Body of pancreas (tissue), 4 donors: ENCODE data around the gene EEF1G. TPM values are rescaled to one million over a fixed set of nuclear protein-coding genes. Genes with fewer than 3 reads are reported as not detected.
"Not testable (repeated sequence)": the region's sequence is repeated elsewhere in the genome, so short reads cannot be mapped to it uniquely, and the experiment has no call there.

ENCODE experiments used
- ATAC-seq: fragments of 150-250 bp; one replicate; pipeline ENCODE4 v1.9.1; 2016
- DNase-seq, 4 donors: peaks; one replicate each; pipeline ENCODE4 v3.0.0-alpha.2; 2019
- H3K27ac ChIP-seq, 4 donors: fragments of 200-600 bp; sonication (generic); 1 replicate in 3 of 4; 2 replicates in 1 of 4; pipeline versions ENCODE4 v1.5.1 to v1.6.1; 2016 to 2019; ENCODE audit warnings: mild to moderate bottlenecking in 1 of 4, mixed read lengths in 1 of 4, moderate library complexity in 1 of 4
- H3K27me3 ChIP-seq, 2 donors: fragments of 200-600 bp; sonication (generic); one replicate each; pipeline ENCODE4 v1.6.0; 2016; ENCODE audit warnings: mild to moderate bottlenecking in 1 of 2
- H3K36me3 ChIP-seq, 2 donors: fragments of 200-600 bp; sonication (generic); replicated peaks in 1 of 2; 2 replicates each; pipeline ENCODE4 v1.5.1; 2016; ENCODE audit warnings: low read depth in 2 of 2; ENCODE audit not compliant: insufficient read depth in 1 of 2
- H3K4me1 ChIP-seq: fragments of 200-600 bp; sonication (generic); one replicate; pipeline ENCODE4 v1.6.0; 2016
- H3K4me3 ChIP-seq, 2 donors: fragments of 200-600 bp; sonication (generic); 1 replicate in 1 of 2; 2 replicates in 1 of 2; pipeline ENCODE4 v1.5.1; 2016 to 2019
- H3K9me3 ChIP-seq, 3 donors: fragments of 200-600 bp; sonication (generic); 1 replicate in 2 of 3; 2 replicates in 1 of 3; pipeline ENCODE4 v1.5.1; 2016
- POLR2A ChIP-seq, 3 donors: fragments of 450-650 bp; IDR thresholded peaks; one replicate each; pipeline ENCODE4 v1.6.1; 2016; ENCODE audit warnings: antibody characterized with exemption in 3 of 3, mild to moderate bottlenecking in 2 of 3
- WGBS, 2 donors: methylation state at CpG; one replicate each; pipeline ENCODE4 v1.1.5; 2017; 5-methylcytosine and 5-hydroxymethylcytosine counted together
- intact Hi-C: fragments of 100-400 bp; cut with DNase I; formaldehyde crosslinking; loops from one replicate; pipeline ENCODE4 v1.15.1; 2023
- total RNA-seq, 2 donors: library from RNA; depleted of rRNA; stranded (reverse); fragments of >200 nt; gene quantifications; one replicate each; pipeline ENCODE4 v1.1.0, GENCODE V29; 2016
- TF ChIP-seq, protein P1 (sequence below), 7 experiments: fragments of 450-650 bp in 4 of 7; fragments of 200-600 bp in 3 of 7; sonication (generic) in 3 of 7; IDR thresholded peaks; one replicate each; pipeline ENCODE4 v1.5.1; 2016 to 2019; ENCODE audit warnings: antibody characterized with exemption in 7 of 7

EEF1G gene
- total RNA-seq, 2 donors from 2014 or later: 893 to 1,161 TPM

DNA sequence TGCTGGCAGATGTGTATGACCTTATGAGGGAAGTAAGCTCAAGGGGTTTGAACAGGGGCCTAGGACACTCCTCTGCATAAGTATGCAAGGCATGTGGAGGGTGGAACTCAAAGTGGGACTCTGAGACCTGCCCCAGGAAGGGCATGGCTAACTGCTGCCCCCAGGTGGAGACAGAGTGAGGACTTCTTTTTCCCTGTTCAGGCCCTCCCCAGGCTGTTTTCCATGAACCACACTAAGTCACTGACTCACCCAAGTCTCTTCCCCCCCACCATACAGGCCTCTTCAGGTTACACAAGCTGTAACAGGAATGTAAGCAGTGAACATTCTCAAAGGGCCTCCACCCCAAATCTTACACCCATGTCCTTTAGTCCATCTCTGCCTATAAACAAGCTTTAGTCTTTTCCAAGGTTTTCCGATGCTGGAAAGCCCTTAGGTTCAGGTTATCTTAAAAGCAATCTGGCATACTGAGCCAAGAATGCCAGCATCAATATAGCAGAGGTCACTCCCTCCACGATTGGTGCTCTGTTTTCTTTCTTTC is 13.1 kb downstream of the EEF1G start:
- 32% methylated on average over 2 of the region's 2 CpGs for WGBS, 2 donors
- peak overlapping the region; percentile 14 to 76 (median 50) for H3K27ac ChIP-seq
- no peak overlapping the region for H3K4me3 ChIP-seq
- DNase-seq (peak; percentile 80 to 88 (median 84)), ATAC-seq (peak; percentile 79)
- intact Hi-C loops: no loop called here
- H3K36me3 ChIP-seq: peaks cover 0 to 17% of the 10 kb centered on the region in 2 donors
- H3K9me3 ChIP-seq: no peaks in the 10 kb centered on the region
- peak in 1 of 3 donors; percentile 8 for TF ChIP-seq POLR2A (IDR thresholded peaks at IDR 0.05)
- TF ChIP-seq, protein P1, sequence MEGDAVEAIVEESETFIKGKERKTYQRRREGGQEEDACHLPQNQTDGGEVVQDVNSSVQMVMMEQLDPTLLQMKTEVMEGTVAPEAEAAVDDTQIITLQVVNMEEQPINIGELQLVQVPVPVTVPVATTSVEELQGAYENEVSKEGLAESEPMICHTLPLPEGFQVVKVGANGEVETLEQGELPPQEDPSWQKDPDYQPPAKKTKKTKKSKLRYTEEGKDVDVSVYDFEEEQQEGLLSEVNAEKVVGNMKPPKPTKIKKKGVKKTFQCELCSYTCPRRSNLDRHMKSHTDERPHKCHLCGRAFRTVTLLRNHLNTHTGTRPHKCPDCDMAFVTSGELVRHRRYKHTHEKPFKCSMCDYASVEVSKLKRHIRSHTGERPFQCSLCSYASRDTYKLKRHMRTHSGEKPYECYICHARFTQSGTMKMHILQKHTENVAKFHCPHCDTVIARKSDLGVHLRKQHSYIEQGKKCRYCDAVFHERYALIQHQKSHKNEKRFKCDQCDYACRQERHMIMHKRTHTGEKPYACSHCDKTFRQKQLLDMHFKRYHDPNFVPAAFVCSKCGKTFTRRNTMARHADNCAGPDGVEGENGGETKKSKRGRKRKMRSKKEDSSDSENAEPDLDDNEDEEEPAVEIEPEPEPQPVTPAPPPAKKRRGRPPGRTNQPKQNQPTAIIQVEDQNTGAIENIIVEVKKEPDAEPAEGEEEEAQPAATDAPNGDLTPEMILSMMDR (IDR thresholded peaks at IDR 0.05): peak; percentile 48 to 89 (median 69)
- peaks cover 32% of the 10 kb centered on the region for H3K4me1 ChIP-seq
- no peaks in the 10 kb centered on the region for H3K27me3 ChIP-seq

- intact Hi-C loops, H3K9me3 ChIP-seq, H3K4me3 ChIP-seq, ATAC-seq, H3K27me3 ChIP-seq, DNase-seq: not testable (repeated sequence)
- Histone ChIP-seq H3K4me1 (peaks cover 40% of the 10 kb centered on the region), H3K27ac (peak overlapping the region in 3 of 4 donors; percentile 14 to 76 (median 57)), H3K36me3 (peaks cover 0 to 17% of the 10 kb centered on the region in 2 donors)
- 82 to 88% methylated on average over 5 of the region's 5 CpGs for WGBS, 2 donors
These were observed 14.1 kb downstream of the EEF1G start for GRCh38 chr11:62559626-62560025.

DNA sequence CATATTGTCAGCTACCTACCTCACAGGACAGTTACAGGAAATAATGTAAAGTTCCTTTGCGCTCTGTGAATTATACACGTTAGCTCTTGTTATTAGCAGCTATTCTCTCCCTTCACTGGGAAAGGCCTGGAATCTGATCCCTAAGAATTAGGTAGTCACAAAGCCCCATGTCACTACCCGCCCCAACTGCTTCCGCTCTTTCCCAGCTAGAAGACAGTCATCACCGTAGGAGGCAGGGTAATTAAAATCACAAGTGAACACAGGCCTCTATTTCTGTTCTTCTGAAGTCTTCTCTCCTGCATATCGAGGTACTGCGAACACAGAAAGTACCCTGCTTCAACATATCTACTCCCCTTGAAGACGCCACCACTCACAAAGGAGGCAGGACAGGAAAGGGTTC is 14.5 kb downstream of the EEF1G start:
- intact Hi-C loops: no loop called here
- ATAC-seq (no peak), DNase-seq (no peak)
- Histone ChIP-seq H3K4me3 (no peak overlapping the region), H3K36me3 (peaks cover 0 to 17% of the 10 kb centered on the region in 2 donors), H3K27ac (peak overlapping the region in 1 of 4 donors; percentile 57), H3K27me3 (no peaks in the 10 kb centered on the region), H3K4me1 (peaks cover 44% of the 10 kb centered on the region), H3K9me3 (no peaks in the 10 kb centered on the region)
- WGBS, 2 donors: 85 to 95% methylated on average over 8 of the region's 8 CpGs
- TF ChIP-seq, protein P1 (IDR thresholded peaks at IDR 0.05): no peak
- no peak for TF ChIP-seq POLR2A (IDR thresholded peaks at IDR 0.05)

GRCh38 chr11:62558669-62559068 is 15.0 kb downstream of the EEF1G start:
- Histone ChIP-seq H3K27ac (no peak overlapping the region), H3K4me1 (peaks cover 49% of the 10 kb centered on the region), H3K4me3 (no peak overlapping the region), H3K9me3 (no peaks in the 10 kb centered on the region), H3K27me3 (no peaks in the 10 kb centered on the region), H3K36me3 (peaks cover 0 to 14% of the 10 kb centered on the region in 2 donors)
- 83 to 99% methylated on average over 9 of the region's 9 CpGs for WGBS, 2 donors
- DNase-seq (no peak), ATAC-seq (no peak)
- intact Hi-C loops: no loop called here
- no peak for TF ChIP-seq POLR2A (IDR thresholded peaks at IDR 0.05)
- TF ChIP-seq, protein P1 (IDR thresholded peaks at IDR 0.05): no peak

DNA sequence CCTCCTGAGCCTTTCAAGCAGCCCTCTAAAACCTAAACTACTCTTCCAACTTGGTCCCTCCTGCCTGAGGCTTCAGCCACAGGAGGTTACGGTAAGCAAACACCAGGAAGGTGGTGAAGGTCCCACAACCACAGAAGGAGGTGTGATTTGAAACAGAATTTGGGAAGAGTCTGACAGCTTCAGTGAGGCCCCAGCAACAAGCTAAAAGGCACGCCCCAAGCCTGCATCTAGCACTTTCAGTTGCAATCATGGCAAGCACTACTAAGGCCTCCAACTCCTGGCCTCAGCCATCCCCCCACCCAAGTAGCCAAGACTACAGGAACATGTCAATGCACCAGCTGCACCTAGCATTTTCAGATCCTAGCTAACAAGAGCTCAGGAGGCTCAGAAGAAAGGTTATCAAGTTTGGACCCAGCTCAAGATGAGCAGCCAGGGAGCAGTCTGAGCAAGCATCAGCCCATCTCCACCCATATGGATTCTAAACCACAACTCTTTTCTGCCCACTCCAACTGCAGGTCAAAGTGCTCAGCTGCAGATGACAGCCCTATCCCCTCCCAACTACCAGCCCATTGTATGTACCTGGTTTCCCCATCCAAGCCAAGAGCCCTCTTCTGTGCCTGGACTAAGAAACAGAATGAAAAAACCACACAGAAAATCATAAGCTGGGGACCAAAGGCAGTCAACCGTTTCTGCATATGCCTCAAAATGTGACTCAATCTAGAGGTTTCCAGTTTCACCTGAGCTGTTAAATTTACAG is 16.6 kb downstream of the EEF1G start:
- H3K36me3 ChIP-seq: peaks cover 0 to 14% of the 10 kb centered on the region in 2 donors
- H3K4me3 ChIP-seq: no peak overlapping the region
- H3K27me3 ChIP-seq: no peaks in the 10 kb centered on the region
- H3K4me1 ChIP-seq: peaks cover 66% of the 10 kb centered on the region
- H3K9me3 ChIP-seq: no peaks in the 10 kb centered on the region
- ATAC-seq: no peak
- DNase-seq: no peak
- TF ChIP-seq POLR2A (IDR thresholded peaks at IDR 0.05): no peak
- TF ChIP-seq, protein P1 (IDR thresholded peaks at IDR 0.05): no peak
- H3K27ac ChIP-seq: peak overlapping the region; percentile 36 to 76 (median 61)
- intact Hi-C loops: no loop called here
- 64 to 82% methylated on average over 3 of the region's 3 CpGs for WGBS, 2 donors
